ENCODE data around the gene MYL6. TPM values are rescaled to one million over a fixed set of nuclear protein-coding genes. Genes with fewer than 3 reads are reported as not detected.

MYL6 gene
- total RNA-seq, 1 experiment from 2014 or later = 1,024 TPM

- ChIA-PET POLR2A (interaction anchor here (0.7 kb wide), 1 partner anchor 16 kb away, joined by 5 read pairs; the partner anchor contains the start of gene RNF41), CTCF (interaction anchor here (0.6 to 0.9 kb wide), 4 partner anchors 15 to 368 kb away, joined by 3 to 9 read pairs (median 7); partner anchors contain the start of gene RNF41)
- intact Hi-C loops (cut with micrococcal nuclease; ENCODE audit: unreplicated experiment) (no loop called here), in situ Hi-C loops (cut with HindIII; ENCODE audit: low pct_unique_long_range_greater_than_20kb, low sequenced_read_pairs) (no loop called here)
- BruUV-seq (replicated peaks) = no TSS peak
- DNase-seq (ENCODE audit: low read depth, low spot score) (no peak), ATAC-seq (no peak)
- no peaks in the 10 kb centered on the region for H3K27me3 ChIP-seq (ENCODE audit: control insufficient read depth, insufficient read depth, low read length)
- H3K36me3 ChIP-seq (ENCODE audit: control insufficient read depth, insufficient read depth, low read length) = peaks cover 15% of the 10 kb centered on the region
- H3K27ac ChIP-seq (ENCODE audit: low read length) = no peak overlapping the region
- peaks cover 3% of the 10 kb centered on the region; the same call in 1 of the 2 replicates for H3K4me1 ChIP-seq (ENCODE audit: control insufficient read depth, insufficient read depth, low read length)
- H3K4me3 ChIP-seq (ENCODE audit: low read depth in 2 of 2, low read length in 2 of 2) = no peak overlapping the region
- TF ChIP-seq POLR2AphosphoS5 (IDR thresholded peaks at IDR 0.05; ENCODE audit: low read depth, low read length) (no peak), SIN3A (IDR thresholded peaks at IDR 0.05; ENCODE audit: borderline replicate concordance, insufficient read depth, low read depth, low read length) (no peak), CTCF (IDR thresholded peaks at IDR 0.05) (no peak), REST (IDR thresholded peaks at IDR 0.05; ENCODE audit: insufficient read depth in 1 of 2, low read depth in 2 of 2, low read length in 1 of 2) (no peak), TCF7L2 (IDR thresholded peaks at IDR 0.05; ENCODE audit: low read depth, low read length) (no peak)
- no peaks in the 10 kb centered on the region for H3K9me3 ChIP-seq (ENCODE audit: control insufficient read depth, insufficient read depth, low read depth, low read length)
These were observed 47.3 kb downstream of the MYL6 start for GRCh38 chr12:56205445-56205844.

- no peak for DNase-seq (ENCODE audit: low read depth, low spot score)
These were observed 48.5 kb downstream of the MYL6 start for GRCh38 chr12:56206452-56207166.

More at GRCh38 chr12:56206452-56207166, 48.5 kb downstream of the MYL6 start:
- H3K4me3 ChIP-seq (ENCODE audit: low read depth in 2 of 2, low read length in 2 of 2) = no peak overlapping the region
- POLR2A ChIA-PET = interaction anchor here (1.8 kb wide), 1 partner anchor 16 kb away, joined by 5 read pairs; the partner anchor contains the start of gene RNF41
- ATAC-seq = peak; percentile 89
- no peak overlapping the region for H3K27ac ChIP-seq (ENCODE audit: low read length)
- in situ Hi-C loops (cut with HindIII; ENCODE audit: low pct_unique_long_range_greater_than_20kb, low sequenced_read_pairs) (no loop called here), intact Hi-C loops (cut with micrococcal nuclease; ENCODE audit: unreplicated experiment) (no loop called here)
- TF ChIP-seq REST (IDR thresholded peaks at IDR 0.05; ENCODE audit: insufficient read depth in 1 of 2, low read depth in 2 of 2, low read length in 1 of 2) (no peak), CTCF (IDR thresholded peaks at IDR 0.05) (peak; percentile 86), SIN3A (IDR thresholded peaks at IDR 0.05; ENCODE audit: borderline replicate concordance, insufficient read depth, low read depth, low read length) (no peak)
- BruUV-seq (replicated peaks) = no TSS peak
- CTCF ChIA-PET = interaction anchor here (0.9 to 1.2 kb wide), 5 partner anchors 13 to 176 kb away, joined by 3 to 9 read pairs (median 5); partner anchors contain the start of genes RNF41 and SMARCC2
- no peaks in the 10 kb centered on the region for H3K27me3 ChIP-seq (ENCODE audit: control insufficient read depth, insufficient read depth, low read length)
- peaks cover 3% of the 10 kb centered on the region; the same call in 1 of the 2 replicates for H3K4me1 ChIP-seq (ENCODE audit: control insufficient read depth, insufficient read depth, low read length)
- H3K36me3 ChIP-seq (ENCODE audit: control insufficient read depth, insufficient read depth, low read length) = peaks cover 15% of the 10 kb centered on the region
- H3K9me3 ChIP-seq (ENCODE audit: control insufficient read depth, insufficient read depth, low read depth, low read length) = no peaks in the 10 kb centered on the region

All from Panc1 (cell line).